Central memory CD8-positive, alpha-beta T cell (primary cell): ENCODE data around the gene CLDN5.
A peak's percentile ranks its signal among the peaks of the same experiment; 100 is the strongest.

Source experiments
- ATAC-seq: fragments of 150-1000 bp; cut with Tn5 transposase; replicated peaks from 2 replicates; pipeline ENCODE4 v1.10.0; 2022; ENCODE audit warnings: mild to moderate bottlenecking, moderate FRiP score, moderate number of reproducible peaks; ENCODE audit not compliant: poor library complexity, severe bottlenecking; ENCODE audit errors: extremely low read depth
- DNase-seq, 2 donors: peaks; one replicate each; pipeline ENCODE4 v3.0.0; 2021; ENCODE audit warnings: low spot score in 2 of 2
- H3K27ac Mint-ChIP-seq: one replicate; pipeline ENCODE4 v1.8.0; 2022; ENCODE audit warnings: low read depth, mild to moderate bottlenecking, moderate library complexity, mixed read lengths
- H3K27me3 Mint-ChIP-seq: one replicate; pipeline ENCODE4 v1.8.0; 2022; ENCODE audit warnings: mixed read lengths
- H3K36me3 Mint-ChIP-seq: one replicate; pipeline ENCODE4 v1.8.0; 2022; ENCODE audit warnings: mild to moderate bottlenecking, moderate library complexity, mixed read lengths; ENCODE audit not compliant: insufficient read depth
- H3K4me1 Mint-ChIP-seq: one replicate; pipeline ENCODE4 v1.8.0; 2022; ENCODE audit warnings: mixed read lengths
- H3K4me3 Mint-ChIP-seq: one replicate; pipeline ENCODE4 v1.8.0; 2022; ENCODE audit warnings: mild to moderate bottlenecking, moderate library complexity, mixed read lengths
- H3K9me3 Mint-ChIP-seq: one replicate; pipeline ENCODE4 v1.8.0; 2022; ENCODE audit warnings: mixed read lengths

CLDN5 gene

DNA sequence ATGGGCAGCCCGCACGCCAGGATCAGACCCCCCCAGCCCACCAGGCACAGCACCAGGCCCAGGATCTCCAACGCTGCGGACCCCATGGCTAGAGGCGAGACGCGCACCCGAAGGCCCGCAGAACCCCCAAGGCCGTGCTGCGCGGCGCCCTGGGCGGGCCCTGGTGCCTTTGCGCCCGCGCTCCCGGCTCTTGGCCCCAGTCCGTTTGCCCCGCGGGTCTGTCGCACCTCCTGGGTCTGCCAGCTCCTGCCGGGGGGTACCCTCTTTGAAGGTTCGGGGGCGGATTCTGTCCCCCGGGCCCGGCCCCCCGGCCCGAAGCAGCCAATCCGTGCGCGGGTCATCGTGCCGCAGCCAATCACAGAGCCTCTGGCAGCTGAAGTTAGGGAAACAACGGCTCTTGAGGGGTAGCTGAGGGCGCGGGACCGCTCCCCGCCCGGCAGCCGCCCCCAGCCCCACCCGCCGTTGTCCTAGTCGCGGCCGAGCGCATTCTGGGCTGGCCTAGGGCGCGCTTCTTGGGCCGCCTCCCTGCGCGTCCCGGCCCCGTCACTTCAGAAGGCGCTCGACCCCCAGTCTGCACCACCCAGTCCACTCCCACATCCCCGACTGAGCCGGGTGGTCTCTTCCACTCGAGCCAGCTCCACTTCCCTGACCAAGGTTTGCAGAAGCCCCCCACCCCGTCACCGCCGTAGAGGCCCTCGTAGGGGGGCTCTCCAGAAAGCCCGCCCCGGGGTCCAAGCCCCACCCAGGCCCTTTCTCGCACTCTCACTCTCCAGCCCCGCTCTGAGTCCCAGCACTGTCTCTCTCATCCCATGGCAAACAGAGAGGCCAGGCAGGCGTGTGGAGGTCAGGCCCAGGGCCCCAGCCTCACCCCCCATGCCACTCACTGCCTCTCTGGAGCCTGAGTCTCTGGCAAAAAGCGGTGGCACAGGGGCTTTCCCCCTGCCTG is at the start of gene CLDN5:
Gene CLDN5 (minus strand): TSS at position 241 of the 946 bp plus-strand sequence. CDS start 155 bp downstream, at position 86.
- no peak for DNase-seq
- peaks cover 40% of the 10 kb centered on the region for H3K27me3 Mint-ChIP-seq
- ATAC-seq, result no peak

GRCh38 chr22:19571995-19572394 is 47.8 kb upstream of the CLDN5 start:
- H3K9me3 Mint-ChIP-seq, result no peaks in the 10 kb centered on the region
- H3K27me3 Mint-ChIP-seq, result peaks cover 29% of the 10 kb centered on the region
- peaks cover 3% of the 10 kb centered on the region for H3K36me3 Mint-ChIP-seq
- peaks cover 5% of the 10 kb centered on the region for H3K4me1 Mint-ChIP-seq
- DNase-seq, result no peak
- no peak overlapping the region for H3K27ac Mint-ChIP-seq
- no peak overlapping the region for H3K4me3 Mint-ChIP-seq
- no peak for ATAC-seq

More for the DNA sequence above, at the start of gene CLDN5:
- Mint-ChIP-seq H3K27ac (no peak within 1 kb of the TSS), H3K4me1 (peaks cover 6% of the 10 kb centered on the region), H3K36me3 (no peaks in the 10 kb centered on the region), H3K4me3 (peak within 1 kb of the TSS; percentile 23), H3K9me3 (no peaks in the 10 kb centered on the region)

GRCh38 chr22:19571207-19571795 is 47.1 kb upstream of the CLDN5 start:
- Mint-ChIP-seq H3K4me3 (no peak overlapping the region), H3K27ac (no peak overlapping the region), H3K9me3 (no peaks in the 10 kb centered on the region), H3K4me1 (no peaks in the 10 kb centered on the region), H3K36me3 (peaks cover 3% of the 10 kb centered on the region), H3K27me3 (peaks cover 31% of the 10 kb centered on the region)
- no peak for DNase-seq
- no peak for ATAC-seq

- no peak for ATAC-seq
- no peaks in the 10 kb centered on the region for H3K9me3 Mint-ChIP-seq
- H3K4me1 Mint-ChIP-seq, result no peaks in the 10 kb centered on the region
- no peak overlapping the region for H3K27ac Mint-ChIP-seq
- no peak overlapping the region for H3K4me3 Mint-ChIP-seq
- no peak for DNase-seq
- peaks cover 37% of the 10 kb centered on the region for H3K27me3 Mint-ChIP-seq
- H3K36me3 Mint-ChIP-seq, result peaks cover 3% of the 10 kb centered on the region
Observed at GRCh38 chr22:19569976-19570375, 45.8 kb upstream of the CLDN5 start.

GRCh38 chr22:19569276-19569640 is 45.0 kb upstream of the CLDN5 start:
- Mint-ChIP-seq H3K27ac (no peak overlapping the region), H3K9me3 (no peaks in the 10 kb centered on the region), H3K27me3 (peaks cover 33% of the 10 kb centered on the region), H3K4me1 (no peaks in the 10 kb centered on the region), H3K4me3 (no peak overlapping the region), H3K36me3 (peaks cover 3% of the 10 kb centered on the region)
- no peak for ATAC-seq
- no peak for DNase-seq

GRCh38 chr22:19568337-19569275 is 44.4 kb upstream of the CLDN5 start:
- H3K9me3 Mint-ChIP-seq, result no peaks in the 10 kb centered on the region
- H3K4me3 Mint-ChIP-seq, result no peak overlapping the region
- DNase-seq (no peak), ATAC-seq (no peak)
- peak overlapping the region; percentile 19 for H3K27ac Mint-ChIP-seq
- H3K27me3 Mint-ChIP-seq, result peaks cover 27% of the 10 kb centered on the region
- peaks cover 3% of the 10 kb centered on the region for H3K36me3 Mint-ChIP-seq
- H3K4me1 Mint-ChIP-seq, result no peaks in the 10 kb centered on the region

DNA sequence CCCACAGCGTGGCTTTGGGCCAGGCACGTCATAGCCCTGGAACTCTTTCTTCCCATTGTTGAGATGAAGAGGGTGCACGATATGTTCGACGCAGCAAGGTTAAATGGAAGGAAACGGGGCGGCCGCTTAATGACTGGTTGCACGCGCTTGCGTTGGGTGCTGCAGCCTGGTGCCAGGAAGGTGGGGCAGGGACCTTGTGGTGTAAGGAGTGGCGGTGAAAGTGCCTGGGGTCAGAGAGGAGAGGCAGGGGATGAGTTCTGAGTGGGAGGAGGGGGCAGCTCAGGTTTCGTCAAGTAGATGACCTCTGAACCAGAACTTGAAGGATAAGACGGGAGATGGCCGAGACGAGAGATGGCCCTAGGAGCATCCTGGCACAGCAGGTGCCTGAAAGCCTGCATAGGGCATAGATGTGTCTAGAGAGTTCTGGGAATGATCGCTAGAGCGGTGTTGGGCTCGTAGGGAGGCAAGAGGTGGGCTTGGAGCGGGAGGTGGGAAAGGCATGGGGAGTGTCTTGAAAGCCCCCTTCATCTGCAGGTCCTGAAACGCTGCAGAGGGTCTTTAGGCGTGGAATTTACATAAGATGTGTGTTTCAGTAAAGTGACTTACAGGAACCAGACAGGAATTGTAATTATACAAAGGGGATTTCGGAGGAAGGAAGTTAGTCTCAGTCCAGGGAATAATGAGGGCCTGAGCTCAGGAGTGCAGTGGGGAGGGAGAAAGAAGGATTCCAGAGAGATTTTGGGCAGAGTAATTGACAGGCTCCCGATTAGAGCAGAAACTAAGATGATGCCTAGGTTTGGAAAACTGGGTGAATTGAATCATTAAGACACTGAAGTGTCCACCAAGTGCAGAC is 43.2 kb upstream of the CLDN5 start:
- Mint-ChIP-seq H3K36me3 (no peaks in the 10 kb centered on the region), H3K27ac (no peak overlapping the region), H3K27me3 (peaks cover 23% of the 10 kb centered on the region), H3K4me1 (no peaks in the 10 kb centered on the region), H3K9me3 (no peaks in the 10 kb centered on the region), H3K4me3 (no peak overlapping the region)
- no peak for ATAC-seq
- DNase-seq, result no peak

DNA sequence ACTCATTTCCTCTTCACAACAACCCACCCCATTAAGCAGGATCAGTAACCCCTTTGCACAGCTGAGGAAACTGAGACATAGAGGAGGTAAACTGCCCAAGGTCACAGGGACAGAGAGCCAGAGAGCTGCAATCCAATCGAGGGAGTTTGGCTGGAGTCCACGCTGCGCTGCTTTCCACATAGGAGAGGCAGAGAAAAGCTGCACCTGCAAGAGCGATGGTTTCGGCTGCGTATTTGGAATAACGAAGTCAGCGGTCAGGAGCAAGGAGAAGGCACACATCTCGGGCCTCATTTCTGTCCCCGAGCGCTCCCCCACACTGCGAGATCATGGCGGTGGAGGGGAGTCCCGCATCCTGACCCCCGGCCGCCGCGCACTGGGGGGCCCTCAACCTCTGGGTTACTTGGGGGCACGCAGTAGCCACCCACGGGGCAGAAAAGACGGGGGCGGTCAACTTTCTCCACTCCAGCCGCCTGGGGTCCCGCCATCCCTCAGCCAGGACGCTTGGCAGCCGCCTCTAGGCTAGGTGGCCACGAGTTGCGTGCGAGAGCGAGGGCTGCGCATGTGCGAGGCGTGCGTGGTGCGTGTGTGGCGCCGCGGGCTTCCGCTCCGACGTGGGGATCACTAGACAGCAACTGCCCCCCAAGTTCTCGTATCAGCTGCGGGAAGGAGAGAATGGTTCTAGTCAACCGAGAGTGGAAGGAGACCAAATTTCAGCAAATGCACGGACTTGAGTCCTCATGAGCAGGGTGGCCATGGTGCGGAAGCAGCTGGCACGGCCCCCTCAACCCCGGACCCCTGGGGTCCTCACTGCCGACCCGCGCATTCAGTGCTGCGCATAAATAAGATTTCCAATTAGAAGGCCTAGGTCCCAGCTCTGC is 42.3 kb upstream of the CLDN5 start:
- no peak overlapping the region for H3K4me3 Mint-ChIP-seq
- no peak overlapping the region for H3K27ac Mint-ChIP-seq
- H3K36me3 Mint-ChIP-seq, result no peaks in the 10 kb centered on the region
- H3K27me3 Mint-ChIP-seq, result peaks cover 23% of the 10 kb centered on the region
- DNase-seq (no peak), ATAC-seq (no peak)
- no peaks in the 10 kb centered on the region for H3K4me1 Mint-ChIP-seq
- H3K9me3 Mint-ChIP-seq, result no peaks in the 10 kb centered on the region

GRCh38 chr22:19565382-19566278 is 41.4 kb upstream of the CLDN5 start:
- no peak for ATAC-seq
- H3K27ac Mint-ChIP-seq, result no peak overlapping the region

GRCh38 chr22:19559956-19560355 is 35.7 kb upstream of the CLDN5 start:
- Mint-ChIP-seq H3K27me3 (peaks cover 24% of the 10 kb centered on the region), H3K4me3 (no peak overlapping the region), H3K4me1 (no peaks in the 10 kb centered on the region), H3K27ac (no peak overlapping the region), H3K36me3 (no peaks in the 10 kb centered on the region), H3K9me3 (no peaks in the 10 kb centered on the region)
- DNase-seq (no peak), ATAC-seq (no peak)

More at GRCh38 chr22:19565382-19566278, 41.4 kb upstream of the CLDN5 start:
- no peak for DNase-seq
- no peaks in the 10 kb centered on the region for H3K4me1 Mint-ChIP-seq
- peaks cover 23% of the 10 kb centered on the region for H3K27me3 Mint-ChIP-seq
- H3K36me3 Mint-ChIP-seq, result no peaks in the 10 kb centered on the region
- H3K9me3 Mint-ChIP-seq, result no peaks in the 10 kb centered on the region
- no peak overlapping the region for H3K4me3 Mint-ChIP-seq
